T follicular helper cell (primary cell): ENCODE results near the gene PTPRN.
"Not testable (repeated sequence)": the region's sequence is repeated elsewhere in the genome, so short reads cannot be mapped to it uniquely, and the experiment has no call there.

Source experiments
- DNase-seq: peaks from one replicate; pipeline ENCODE4 v3.0.0-alpha.2; 2020; ENCODE audit warnings: low read depth

Gene PTPRN

GRCh38 chr2:219287580-219288265 is 21.5 kb downstream of the PTPRN start:
- no peak for DNase-seq

GRCh38 chr2:219287116-219287440 is 22.1 kb downstream of the PTPRN start:
- not testable (repeated sequence) for DNase-seq

GRCh38 chr2:219286436-219287115 is 22.6 kb downstream of the PTPRN start:
- DNase-seq, result no peak

DNA sequence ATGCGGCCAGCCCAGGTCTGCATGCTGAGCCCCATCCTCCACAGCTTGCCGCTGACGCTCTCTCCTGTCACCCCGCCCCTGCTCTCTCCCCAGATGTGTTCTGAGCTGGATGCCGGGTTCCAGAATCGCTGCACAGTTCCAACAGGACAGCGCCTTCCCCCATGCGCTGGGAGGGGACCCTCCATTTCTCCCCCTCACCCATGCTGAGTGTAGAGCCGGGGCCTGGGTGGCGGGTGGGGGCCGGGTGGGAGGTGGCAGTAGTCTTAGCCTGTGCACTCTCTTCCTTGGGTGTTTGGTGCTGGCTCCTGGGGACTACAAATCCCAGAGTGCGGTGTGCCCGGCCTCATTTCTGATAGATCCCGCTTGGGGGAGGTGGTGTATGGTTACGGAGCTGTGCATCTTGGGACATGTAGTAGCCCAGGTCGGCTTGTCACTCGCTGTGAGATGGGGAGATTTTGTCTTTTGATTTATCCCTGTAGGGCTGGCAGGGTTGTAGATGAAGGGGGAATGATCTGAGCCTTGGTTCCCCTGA is 23.2 kb downstream of the PTPRN start:
- DNase-seq, result no peak

- DNase-seq, result no peak
Measured at GRCh38 chr2:219285373-219285735, 23.8 kb downstream of the PTPRN start.

DNA sequence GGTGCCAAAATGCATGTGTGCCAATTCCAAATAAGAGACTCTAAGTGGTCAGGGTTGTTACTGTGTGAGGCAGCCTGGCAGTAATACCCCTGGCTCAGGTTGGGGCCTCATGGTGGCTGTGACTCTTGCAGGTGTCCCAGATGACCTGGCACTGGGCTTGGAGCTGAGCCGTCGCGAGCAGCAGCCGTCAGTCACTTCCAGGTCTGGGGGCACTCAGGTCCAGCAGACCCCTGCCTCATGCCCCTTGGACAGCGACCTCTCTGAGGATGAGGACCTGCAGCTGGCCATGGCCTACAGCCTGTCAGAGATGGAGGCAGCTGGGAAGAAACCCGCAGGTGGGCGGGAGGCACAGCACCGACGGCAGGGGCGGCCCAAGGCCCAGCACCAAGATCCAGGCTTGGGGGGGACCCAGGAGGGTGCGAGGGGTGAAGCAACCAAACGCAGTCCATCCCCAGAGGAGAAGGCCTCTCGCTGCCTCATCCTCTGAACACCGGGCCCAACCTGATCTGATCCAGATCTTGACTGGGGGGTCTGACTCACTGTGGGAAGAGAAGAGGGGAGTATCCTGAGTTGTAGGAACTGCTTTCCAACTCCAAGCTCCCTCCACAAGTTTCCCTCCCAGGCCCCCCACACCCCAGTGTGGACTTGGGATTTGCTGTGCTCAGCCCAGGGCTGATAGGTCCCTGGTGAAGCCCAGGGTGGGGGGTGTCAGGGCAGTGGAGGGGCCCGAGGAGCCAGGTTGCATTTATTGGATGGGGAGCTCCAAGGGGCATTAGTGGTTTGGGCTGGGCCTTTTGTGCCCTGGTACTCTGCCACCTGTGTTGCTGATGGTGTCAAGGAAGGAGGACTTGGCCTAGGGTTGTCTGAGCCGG is 24.5 kb downstream of the PTPRN start:
- no peak for DNase-seq

DNA sequence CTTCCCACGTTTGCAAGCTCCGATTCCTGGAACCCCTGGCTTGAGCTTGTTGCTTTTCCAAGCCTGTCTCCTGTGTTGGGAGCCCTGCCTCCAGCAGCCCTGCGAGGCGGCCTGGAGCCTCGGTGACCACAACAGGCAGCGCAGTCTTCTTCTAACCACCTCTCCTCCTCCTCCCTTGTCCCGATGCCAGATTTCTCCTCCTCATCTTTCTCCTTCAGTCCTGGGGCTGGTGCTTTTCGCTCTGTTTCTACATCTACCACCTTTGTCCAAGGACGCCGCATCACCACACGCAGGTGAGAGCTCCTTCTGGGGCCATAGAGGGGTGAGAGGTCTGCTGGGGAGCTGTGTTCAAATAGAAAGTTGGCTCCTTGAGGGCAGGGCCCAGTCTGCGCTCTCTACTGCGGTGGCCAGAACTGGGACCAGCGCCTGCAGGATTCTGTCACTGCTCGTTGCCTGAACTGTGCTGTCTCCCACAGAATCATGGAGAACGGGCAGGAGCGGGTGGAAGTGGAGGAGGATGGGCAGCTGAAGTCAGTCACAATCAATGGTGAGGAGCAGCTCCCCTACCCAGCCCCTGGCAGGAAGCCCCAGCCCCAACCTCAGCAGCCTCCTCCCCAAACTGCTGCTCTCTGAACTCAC is 26.1 kb downstream of the PTPRN start:
- no peak for DNase-seq

DNA sequence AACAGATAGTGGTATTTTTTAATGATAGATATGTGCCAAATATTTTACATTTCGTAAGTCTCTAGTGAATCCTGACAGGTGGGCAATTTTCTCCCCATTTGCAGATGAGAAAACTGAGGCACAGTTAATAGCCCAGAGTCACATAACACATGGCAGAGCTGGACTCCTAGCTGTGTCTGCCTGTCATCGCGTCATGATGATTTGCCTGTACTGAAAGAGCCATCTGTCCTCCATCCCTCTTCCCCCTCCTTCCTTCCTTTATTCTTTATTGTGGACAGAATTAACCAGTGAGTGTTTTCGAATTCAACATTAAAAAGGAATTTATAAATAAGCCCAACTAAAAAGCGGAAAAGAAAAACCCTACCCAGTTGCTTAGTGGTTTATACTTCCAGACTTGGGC is 26.8 kb downstream of the PTPRN start:
- DNase-seq, result no peak

GRCh38 chr2:219281588-219281987 is 27.6 kb downstream of the PTPRN start:
- DNase-seq, result no peak

GRCh38 chr2:219280651-219281050 is 28.6 kb downstream of the PTPRN start:
- DNase-seq, result no peak

DNA sequence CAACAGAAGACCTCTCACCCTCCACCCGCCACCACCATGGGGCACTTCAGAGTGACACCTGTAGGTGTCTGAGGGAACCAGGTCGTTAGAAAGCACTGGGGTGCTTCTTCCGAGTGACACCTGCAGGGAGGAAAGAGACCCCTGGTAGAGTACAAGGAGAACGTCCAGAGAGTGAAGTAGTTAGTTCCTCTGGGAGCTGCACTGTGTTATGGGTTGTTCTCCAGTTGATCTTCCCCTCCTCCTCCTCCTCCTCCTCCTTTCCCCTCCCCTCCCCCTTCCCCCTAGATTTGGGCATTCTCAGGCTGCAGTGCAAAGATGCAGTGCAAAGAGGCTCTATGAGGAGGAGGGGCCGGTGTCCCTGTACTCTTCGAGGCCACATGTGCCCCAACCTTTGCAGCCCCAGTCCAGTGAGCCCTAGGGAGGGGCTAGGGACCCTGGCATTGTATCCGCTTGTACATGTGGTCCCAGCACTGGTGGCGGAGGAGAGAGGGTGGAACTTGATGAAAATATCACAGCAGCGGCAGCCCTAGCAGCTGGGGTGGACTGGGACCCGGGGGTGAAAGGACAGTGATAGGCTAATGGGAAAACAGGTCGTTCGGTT is 29.2 kb downstream of the PTPRN start:
- DNase-seq, result no peak

DNA sequence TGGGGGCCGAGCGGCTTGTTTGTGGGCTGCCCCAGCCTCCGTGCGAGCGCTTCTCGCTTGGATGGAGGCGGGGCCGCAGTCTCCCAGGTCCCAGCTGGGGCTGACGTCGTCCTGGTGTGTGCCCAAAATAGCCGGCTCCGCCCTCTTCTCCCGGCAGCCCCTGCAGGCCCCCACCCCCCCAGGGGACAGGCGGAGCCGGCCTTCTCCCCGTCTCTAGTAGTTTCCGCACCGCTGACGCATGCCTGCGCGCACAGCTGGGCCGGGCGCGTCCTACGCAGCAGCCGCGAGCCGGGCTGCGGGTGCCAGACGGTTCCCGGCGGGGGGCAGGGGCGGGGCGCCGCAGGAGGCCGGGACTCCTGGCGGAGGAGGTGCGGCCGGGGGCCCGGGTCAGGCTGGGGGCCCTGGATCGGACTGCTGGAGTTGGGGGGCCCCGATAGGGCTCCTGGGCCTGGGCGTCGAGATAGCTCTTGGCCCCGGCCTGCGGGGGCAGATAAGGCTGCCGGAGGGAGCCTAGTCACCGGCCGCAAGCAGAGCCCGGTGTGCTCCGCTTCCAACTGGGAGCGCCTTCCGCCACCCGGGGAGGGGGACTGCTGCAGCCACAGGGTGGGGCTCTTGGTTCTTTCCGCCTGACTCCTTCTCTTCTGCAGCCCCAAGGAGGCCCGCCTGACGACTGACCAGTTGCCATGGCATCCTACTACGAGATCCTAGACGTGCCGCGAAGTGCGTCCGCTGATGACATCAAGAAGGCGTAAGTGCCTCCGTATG is 29.9 kb downstream of the PTPRN start, which contains the start of gene DNAJB2:
TSS of gene DNAJB2 (plus strand) at position 216 of the 765 bp plus-strand sequence. CDS start at position 684, 468 bp downstream.
- DNase-seq, result peak; percentile 99

GRCh38 chr2:219278655-219279150 is 30.5 kb downstream of the PTPRN start:
- DNase-seq, result no peak

- peak; percentile 62 for DNase-seq
Measured at GRCh38 chr2:219277703-219278654, 31.2 kb downstream of the PTPRN start.

DNA sequence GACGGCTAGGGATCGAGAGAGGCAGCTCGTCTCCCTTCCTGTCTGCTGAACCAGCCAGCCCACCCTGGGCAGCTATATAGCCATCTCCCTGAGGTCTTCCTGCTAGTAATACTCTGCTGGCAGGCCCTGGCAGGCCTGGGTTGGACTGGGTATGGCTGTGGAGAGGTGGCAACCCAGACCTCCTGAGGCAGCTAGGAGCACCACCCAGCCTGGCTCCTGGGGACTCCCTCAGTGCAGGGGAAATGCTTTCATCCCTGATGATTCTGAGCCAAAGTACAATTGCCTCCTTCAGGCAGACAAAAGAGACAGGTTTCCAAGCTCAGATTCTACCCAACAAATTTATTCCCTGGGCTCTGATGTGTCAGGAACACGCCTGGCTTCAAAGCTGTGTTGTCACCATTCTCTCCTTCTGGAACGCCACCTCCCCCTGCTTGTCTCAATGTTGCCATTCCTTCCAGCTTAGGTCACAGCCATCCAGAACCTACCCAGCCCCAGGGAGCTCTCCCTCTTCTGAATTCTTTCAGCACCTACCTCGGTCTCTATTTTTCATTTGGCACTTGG is 34.8 kb downstream of the PTPRN start:
- no peak for DNase-seq

GRCh38 chr2:219273937-219274336 is 35.3 kb downstream of the PTPRN start:
- no peak for DNase-seq

DNA sequence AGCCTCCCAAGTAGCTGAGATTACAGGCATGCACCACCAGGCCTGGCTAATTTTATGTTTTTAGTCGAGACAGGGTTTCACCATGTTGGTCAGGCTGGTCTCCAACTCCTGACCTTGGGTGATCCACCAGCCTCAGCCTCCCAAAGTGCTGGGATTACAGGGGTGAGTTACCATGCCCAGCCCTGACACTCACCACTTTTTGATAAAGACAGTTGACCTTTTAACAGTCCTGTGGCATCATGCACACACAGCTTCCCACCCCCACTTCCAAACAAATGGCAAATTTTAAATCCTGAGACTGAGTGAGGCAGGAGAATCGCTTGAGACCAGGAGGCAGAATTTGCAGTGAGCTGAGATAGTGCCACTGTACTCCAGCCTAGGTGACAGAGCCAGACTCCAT is 36.2 kb downstream of the PTPRN start:
- no peak for DNase-seq

DNA sequence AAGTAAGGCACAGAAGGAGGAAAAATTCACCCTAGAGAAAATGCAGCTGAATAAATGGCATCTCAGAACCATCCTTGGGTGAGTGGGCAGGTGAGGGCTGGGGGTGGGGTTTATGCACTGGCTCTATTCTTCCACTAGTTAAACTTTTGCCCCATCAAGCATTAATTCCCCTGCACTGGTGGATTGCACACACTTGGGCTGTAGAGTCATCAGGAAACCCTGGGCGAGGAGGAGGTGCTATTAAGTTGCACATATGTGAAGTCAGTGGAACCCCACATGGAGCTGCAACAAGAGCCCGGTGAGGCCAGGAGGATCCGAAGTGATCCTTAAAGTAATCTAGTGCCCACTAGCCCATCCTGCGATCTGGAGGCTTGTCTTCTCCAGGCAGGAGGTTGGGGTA is 36.8 kb downstream of the PTPRN start:
- DNase-seq, result no peak

GRCh38 chr2:219271021-219271420 is 38.2 kb downstream of the PTPRN start:
- no peak for DNase-seq
